WERI-Rb-1 (cell line): ENCODE data around the gene SLC35G6.

Experiments
- DNase-seq: peaks from one replicate; pipeline ENCODE4 v3.0.0-alpha.2; 2020
- H3K27ac ChIP-seq: fragments of 250-450 bp; sonication (Bioruptor Pico); 2 replicates; pipeline ENCODE4 v1.5.1; 2020; ENCODE audit warnings: mild to moderate bottlenecking, moderate library complexity
- H3K27me3 ChIP-seq: fragments of 250-450 bp; sonication (Bioruptor Pico); 2 replicates; pipeline ENCODE4 v1.5.1; 2021; ENCODE audit warnings: mild to moderate bottlenecking, low read depth, moderate library complexity; ENCODE audit not compliant: insufficient read depth, severe bottlenecking
- H3K36me3 ChIP-seq: fragments of 250-450 bp; sonication (Bioruptor Pico); 2 replicates; pipeline ENCODE4 v1.5.1; 2020; ENCODE audit warnings: mild to moderate bottlenecking, moderate library complexity
- H3K4me3 ChIP-seq: 2 replicates; pipeline ENCODE4 v1.5.1; 2011; ENCODE audit warnings: low read depth, mild to moderate bottlenecking, control low read depth, low read length
- H3K9me3 ChIP-seq: fragments of 250-450 bp; sonication (Bioruptor Pico); 2 replicates; pipeline ENCODE4 v1.5.1; 2021; ENCODE audit warnings: mild to moderate bottlenecking, moderate library complexity; ENCODE audit not compliant: severe bottlenecking
- CTCF ChIP-seq: IDR thresholded peaks from 2 replicates; pipeline ENCODE4 v1.5.1; 2011; ENCODE audit warnings: low read depth, mild to moderate bottlenecking, control low read depth, inconsistent platforms, low read length

SLC35G6 gene

GRCh38 chr17:7502171-7502847 is 21.1 kb downstream of the SLC35G6 start:
- Histone ChIP-seq H3K4me3 (no peak overlapping the region), H3K36me3 (peaks cover 100% of the 10 kb centered on the region), H3K27ac (no peak overlapping the region), H3K9me3 (no peaks in the 10 kb centered on the region), H3K27me3 (no peaks in the 10 kb centered on the region)
- no peak for DNase-seq
- TF ChIP-seq CTCF = no peak

GRCh38 chr17:7502987-7503386 is 21.7 kb downstream of the SLC35G6 start:
- Histone ChIP-seq H3K27me3 (no peaks in the 10 kb centered on the region), H3K9me3 (no peaks in the 10 kb centered on the region), H3K36me3 (peaks cover 100% of the 10 kb centered on the region), H3K4me3 (no peak overlapping the region), H3K27ac (no peak overlapping the region)
- DNase-seq = no peak
- peak; percentile 53 for TF ChIP-seq CTCF

GRCh38 chr17:7503521-7503920 is 22.3 kb downstream of the SLC35G6 start:
- no peaks in the 10 kb centered on the region for H3K27me3 ChIP-seq
- peaks cover 100% of the 10 kb centered on the region for H3K36me3 ChIP-seq
- TF ChIP-seq CTCF = no peak
- H3K4me3 ChIP-seq = no peak overlapping the region
- H3K27ac ChIP-seq = no peak overlapping the region
- no peak for DNase-seq
- no peaks in the 10 kb centered on the region for H3K9me3 ChIP-seq

- no peak overlapping the region for H3K27ac ChIP-seq
- no peaks in the 10 kb centered on the region for H3K9me3 ChIP-seq
- TF ChIP-seq CTCF = no peak
- H3K36me3 ChIP-seq = peaks cover 98% of the 10 kb centered on the region
- no peaks in the 10 kb centered on the region for H3K27me3 ChIP-seq
- no peak for DNase-seq
- no peak overlapping the region for H3K4me3 ChIP-seq
These were observed 26.9 kb downstream of the SLC35G6 start for GRCh38 chr17:7508145-7508544.

GRCh38 chr17:7508846-7509245 is 27.6 kb downstream of the SLC35G6 start:
- Histone ChIP-seq H3K27me3 (no peaks in the 10 kb centered on the region), H3K27ac (no peak overlapping the region), H3K36me3 (peaks cover 97% of the 10 kb centered on the region), H3K9me3 (no peaks in the 10 kb centered on the region), H3K4me3 (no peak overlapping the region)
- TF ChIP-seq CTCF = no peak
- DNase-seq = no peak

GRCh38 chr17:7509937-7510336 is 28.7 kb downstream of the SLC35G6 start:
- H3K9me3 ChIP-seq = no peaks in the 10 kb centered on the region
- H3K4me3 ChIP-seq = no peak overlapping the region
- H3K27ac ChIP-seq = no peak overlapping the region
- TF ChIP-seq CTCF = no peak
- H3K36me3 ChIP-seq = peaks cover 94% of the 10 kb centered on the region
- H3K27me3 ChIP-seq = no peaks in the 10 kb centered on the region
- DNase-seq = no peak
